GM21737 (cell line): ENCODE data around the gene REPS2.

Experiments used
- ATAC-seq: cut with Tn5 transposase; IDR thresholded peaks from one replicate; pipeline ENCODE4 v1.9.1; 2021; ENCODE audit warnings: mild to moderate bottlenecking, moderate library complexity; ENCODE audit not compliant: unreplicated experiment

REPS2 gene

GRCh38 chrX:16997313-16997712 is 50.9 kb downstream of the REPS2 start:
- no peak for ATAC-seq

- no peak for ATAC-seq
Observed at GRCh38 chrX:16999275-16999674, 52.8 kb downstream of the REPS2 start.

- no peak for ATAC-seq
Observed at GRCh38 chrX:17000751-17001150, 54.3 kb downstream of the REPS2 start.

GRCh38 chrX:17005712-17006368 is 59.4 kb downstream of the REPS2 start:
- no peak for ATAC-seq

GRCh38 chrX:17007134-17007768 is 60.8 kb downstream of the REPS2 start:
- no peak for ATAC-seq

GRCh38 chrX:17009856-17010625 is 63.6 kb downstream of the REPS2 start:
- ATAC-seq = no peak

- no peak for ATAC-seq
Observed at GRCh38 chrX:17012465-17012864, 66.0 kb downstream of the REPS2 start.

- ATAC-seq = no peak
Observed at GRCh38 chrX:17014216-17014615, 67.8 kb downstream of the REPS2 start.

- ATAC-seq = no peak
Observed at GRCh38 chrX:17017134-17017533, 70.7 kb downstream of the REPS2 start.

GRCh38 chrX:17020356-17020755 is 73.9 kb downstream of the REPS2 start:
- ATAC-seq = no peak

GRCh38 chrX:17020851-17021821 is 74.7 kb downstream of the REPS2 start:
- no peak for ATAC-seq

- no peak for ATAC-seq
Observed at GRCh38 chrX:17021851-17022604, 75.6 kb downstream of the REPS2 start.

- no peak for ATAC-seq
Observed at GRCh38 chrX:17023661-17024060, 77.2 kb downstream of the REPS2 start.

GRCh38 chrX:17024886-17025285 is 78.4 kb downstream of the REPS2 start:
- ATAC-seq = no peak

GRCh38 chrX:17025621-17026302 is 79.3 kb downstream of the REPS2 start:
- no peak for ATAC-seq

GRCh38 chrX:17027931-17028330 is 81.5 kb downstream of the REPS2 start:
- ATAC-seq = no peak

- ATAC-seq = no peak
Observed at GRCh38 chrX:17028356-17028755, 81.9 kb downstream of the REPS2 start.

GRCh38 chrX:17030092-17030491 is 83.6 kb downstream of the REPS2 start:
- no peak for ATAC-seq

- ATAC-seq = no peak
Observed at GRCh38 chrX:17030580-17031270, 84.3 kb downstream of the REPS2 start.
